K562 (cell line): ENCODE measurements around the gene TRIM43B. TPM values are rescaled to one million over a fixed set of nuclear protein-coding genes. Genes with fewer than 3 reads are reported as not detected.

Source experiments
- ATAC-seq: fragments of 200-7000 bp; cut with Tn5 transposase; 3 replicates; pipeline ENCODE4 v1.9.1; 2020; ENCODE audit warnings: moderate library complexity
- BruUV-seq: library from RNA; stranded (reverse); fragments of 400-500 nt; replicated peaks from 2 replicates; lab custom pipeline; 2021; lab: Mats Ljungman, UMichigan
- CTCF ChIA-PET: fragments of 300-600 bp; formaldehyde crosslinking; extraction: SDS; loops from one replicate; lab custom pipeline; 2021; ENCODE audit warnings: low intra/inter-chr PET ratio; lab: Yijun Ruan, JAX
- POLR2A ChIA-PET: fragments of 300-600, 350-650 bp; sonication (Branson Sonifier 250); formaldehyde crosslinking; extraction: SDS; loops from one replicate; lab custom pipeline; 2021; ENCODE audit warnings: antibody characterized with exemption, inconsistent platforms; lab: Yijun Ruan, JAX
- DNase-seq, 4 experiments: peaks; one replicate each; pipeline versions ENCODE4 v3.0.0 to v3.0.0-alpha.2; 2011 to 2018; ENCODE audit warnings: low spot score in 3 of 4, mixed read lengths in 3 of 4; ENCODE audit errors: extremely low read depth in 1 of 4
- FAIRE-seq: peaks from 2 replicates; lab custom pipeline; 2011; peaks lifted over from hg19 to GRCh38; lab: Jason Lieb, UNC
- H2AFZ ChIP-seq: 2 replicates; pipeline ENCODE4 v1.6.0; 2011; ENCODE audit warnings: low read depth, low read length, control low read depth, inconsistent platforms
- H3K27ac ChIP-seq: fragments of 200-600 bp; 3 replicates; pipeline ENCODE4 v1.8.0; 2011; ENCODE audit warnings: low read depth, mild to moderate bottlenecking, control low read depth, inconsistent platforms, low read length, moderate library complexity, mixed read lengths; ENCODE audit errors: extremely low read depth
- H3K27me3 ChIP-seq, 2 experiments: fragments of 300-600 bp in 1 of 2; 2 replicates in 1 of 2; 3 replicates in 1 of 2; pipeline versions ENCODE4 v1.6.0 to v1.8.0; 2011; ENCODE audit warnings: inconsistent platforms in 2 of 2, low read length in 2 of 2, mild to moderate bottlenecking in 1 of 2, mixed read lengths in 1 of 2, moderate library complexity in 1 of 2; ENCODE audit not compliant: control insufficient read depth in 2 of 2, insufficient read depth in 2 of 2
- H3K36me3 ChIP-seq: fragments of 300-600 bp; 3 replicates; pipeline ENCODE4 v1.8.0; 2011; ENCODE audit warnings: mild to moderate bottlenecking, low read length, inconsistent platforms; ENCODE audit not compliant: control insufficient read depth, insufficient read depth
- H3K4me1 ChIP-seq, 2 experiments: fragments of 200-600 bp in 1 of 2; replicated peaks in 1 of 2; 2 replicates in 1 of 2; 3 replicates in 1 of 2; pipeline versions ENCODE4 v1.5.1 to v1.8.0; 2011; ENCODE audit warnings: inconsistent platforms in 2 of 2, low read length in 2 of 2, mild to moderate bottlenecking in 1 of 2, mixed read lengths in 1 of 2, moderate library complexity in 1 of 2; ENCODE audit not compliant: control insufficient read depth in 2 of 2, insufficient read depth in 2 of 2
- H3K4me2 ChIP-seq: 2 replicates; pipeline ENCODE4 v1.6.1; 2011; ENCODE audit warnings: low read length, control low read depth, inconsistent platforms, mixed read lengths; ENCODE audit not compliant: insufficient read depth
- H3K4me3 ChIP-seq: fragments of 200-600 bp; sonication (generic), shearing (Covaris generic); 2 replicates; pipeline ENCODE4 v1.5.1; 2016; ENCODE audit warnings: control low read depth, inconsistent platforms
- H3K79me2 ChIP-seq: fragments of 200-600 bp; 3 replicates; pipeline ENCODE4 v1.8.0; 2011; ENCODE audit warnings: low read length, inconsistent platforms; ENCODE audit not compliant: control insufficient read depth, insufficient read depth
- H3K9ac ChIP-seq, 2 experiments: 2 replicates each; pipeline versions ENCODE4 v1.6.0 to v1.6.1; 2011; ENCODE audit warnings: low read depth in 2 of 2, low read length in 2 of 2, control low read depth in 1 of 2, inconsistent platforms in 1 of 2, mild to moderate bottlenecking in 1 of 2, mixed read lengths in 1 of 2; ENCODE audit not compliant: insufficient read depth in 1 of 2
- H3K9me1 ChIP-seq: one replicate; pipeline ENCODE4 v1.6.0; 2011; ENCODE audit warnings: inconsistent platforms, mild to moderate bottlenecking, low read length, moderate library complexity; ENCODE audit not compliant: control insufficient read depth, insufficient read depth
- H3K9me3 ChIP-seq: replicated peaks from 2 replicates; pipeline ENCODE4 v1.5.1; 2011; ENCODE audit warnings: low read depth, low read length, inconsistent platforms; ENCODE audit not compliant: control insufficient read depth, insufficient read depth
- H4K20me1 ChIP-seq: replicated peaks from 2 replicates; pipeline ENCODE4 v1.6.1; 2011; ENCODE audit warnings: low read length, inconsistent platforms, mixed read lengths; ENCODE audit not compliant: control insufficient read depth, insufficient read depth
- ELF4 ChIP-seq: fragments of 450-650 bp; formaldehyde crosslinking; IDR thresholded peaks from 2 replicates; pipeline ENCODE4 v1.4.0; 2022; ENCODE audit warnings: missing genetic modification characterization
- ZNF143 ChIP-seq: sonication (generic); formaldehyde crosslinking; IDR thresholded peaks from 2 replicates; pipeline ENCODE4 v1.9.0; 2022; ENCODE audit warnings: mild to moderate bottlenecking, missing genetic modification reagents
- WGBS: fragments of 100-300 bp; shearing (Covaris generic); methylation state at CpG from one replicate; pipeline ENCODE4 v1.1.6; 2016; ENCODE audit warnings: low coverage, mixed read lengths; ENCODE audit not compliant: insufficient coverage; ENCODE audit errors: missing lambda C conversion rate; 5-methylcytosine and 5-hydroxymethylcytosine counted together
- in situ Hi-C: fragments of 300-500 bp; cut with MboI; formaldehyde crosslinking; loops from 4 replicates; pipeline ENCODE4 v1.15.0; 2018; ENCODE audit warnings: inconsistent platforms, mixed read lengths
- intact Hi-C: fragments of 100-400 bp; cut with micrococcal nuclease; formaldehyde crosslinking; loops from 2 replicates; pipeline ENCODE4 v1.14.2; 2022
- polyA plus RNA-seq, 8 experiments: library from polyadenylated mRNA; depleted of rRNA in 4 of 8; stranded (reverse) in 5 of 8; unstranded in 3 of 8; fragments of >200 nt; fragmentation: Nextera tagmentation in 2 of 8; fragmentation: Illumina TruSeq in 1 of 8; extraction: Ambion mirVana in 2 of 8; extraction: Trizol in 1 of 8; gene quantifications; 2 replicates each; pipeline versions ENCODE4 v1.2.1 to v1.2.3, GENCODE V29; 2011 to 2014; ENCODE audit warnings: inconsistent platforms in 1 of 8, missing spikeins in 1 of 8
- total RNA-seq, 7 experiments: library from RNA; depleted of rRNA in 6 of 7; stranded (reverse); fragments of >200 nt in 6 of 7; fragmentation: Illumina TruSeq in 2 of 7; extraction: Trizol in 2 of 7; gene quantifications; 2 replicates each; pipeline versions ENCODE4 v1.2.1 to v1.2.3, GENCODE V29; 2011 to 2021; ENCODE audit warnings: low replicate concordance in 1 of 7
- TF ChIP-seq, protein P1 (sequence below): fragments of 450-650 bp; IDR thresholded peaks from 2 replicates; pipeline ENCODE4 v1.6.1; 2017; ENCODE audit warnings: antibody characterized with exemption
- TF ChIP-seq, protein P2 (sequence below): sonication (generic); formaldehyde crosslinking; IDR thresholded peaks from 2 replicates; pipeline ENCODE4 v1.5.0; 2020; ENCODE audit warnings: missing genetic modification reagents

TRIM43B gene
- total and polyA plus RNA-seq, 9 of the 15 experiments (the other 6 are each of a cell fraction or from before 2014, with no cell fraction given), result not detected

DNA sequence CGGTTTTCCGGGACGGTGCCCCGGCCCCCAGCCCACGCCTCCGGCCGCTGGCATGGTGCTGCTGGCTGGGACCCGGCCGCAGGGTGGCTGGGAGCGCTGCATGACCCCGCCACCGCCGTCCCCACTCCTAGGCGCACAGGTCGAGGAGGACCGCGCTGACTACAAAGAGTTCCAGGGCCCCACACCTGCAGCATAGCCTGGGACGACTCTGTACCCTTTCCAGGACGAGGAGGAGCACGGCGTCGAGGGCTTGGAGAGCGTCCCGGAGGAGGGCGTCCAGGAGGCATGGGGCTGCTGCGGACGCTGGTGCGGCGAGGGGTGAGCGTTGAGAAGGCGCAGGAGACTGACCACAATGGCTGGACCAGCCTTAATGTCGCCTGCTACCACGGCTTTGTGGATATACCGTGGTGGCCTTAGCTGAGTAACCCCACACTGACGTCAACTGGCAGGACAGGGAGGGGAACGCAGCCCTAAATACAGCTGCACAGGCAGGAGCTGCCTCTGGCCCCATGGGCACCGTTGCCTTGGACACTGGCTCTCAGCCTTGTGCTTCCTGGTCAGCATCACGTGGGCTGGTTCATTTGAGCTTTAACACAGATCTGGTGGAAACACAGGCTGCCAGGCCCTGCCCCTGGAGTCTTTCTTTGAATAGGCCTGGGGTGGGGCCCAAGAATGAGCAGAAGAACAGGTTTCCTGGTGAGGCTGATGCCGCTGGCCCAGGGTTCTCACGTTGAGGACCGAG lies 40.9 kb upstream of the TRIM43B start:
- Histone ChIP-seq H3K79me2 (no peaks in the 10 kb centered on the region), H2AFZ (no peak overlapping the region), H3K27ac (no peak overlapping the region), H3K9ac (no peak overlapping the region), H3K9me3 (no peaks in the 10 kb centered on the region), H3K9me1 (no peaks in the 10 kb centered on the region), H3K4me2 (no peak overlapping the region), H3K4me1 (peaks cover 0 to 20% of the 10 kb centered on the region in 2 experiments; a peak in 2 of 5 replicates), H3K4me3 (no peak overlapping the region), H3K36me3 (no peaks in the 10 kb centered on the region), H4K20me1 (no peaks in the 10 kb centered on the region), H3K27me3 (peaks cover 14 to 39% of the 10 kb centered on the region in 2 experiments)
- intact Hi-C loops (no loop called here), in situ Hi-C loops (no loop called here)
- no TSS peak for BruUV-seq
- WGBS, result 19% methylated on average over 33 of the region's 41 CpGs
- ATAC-seq, result no peak
- POLR2A ChIA-PET, result interaction anchor here (0.7 kb wide), 1 partner anchor 11 kb away, joined by 3 read pairs; no protein-coding TSS in a partner anchor
- CTCF ChIA-PET, result no interaction called here
- TF ChIP-seq, protein P1, sequence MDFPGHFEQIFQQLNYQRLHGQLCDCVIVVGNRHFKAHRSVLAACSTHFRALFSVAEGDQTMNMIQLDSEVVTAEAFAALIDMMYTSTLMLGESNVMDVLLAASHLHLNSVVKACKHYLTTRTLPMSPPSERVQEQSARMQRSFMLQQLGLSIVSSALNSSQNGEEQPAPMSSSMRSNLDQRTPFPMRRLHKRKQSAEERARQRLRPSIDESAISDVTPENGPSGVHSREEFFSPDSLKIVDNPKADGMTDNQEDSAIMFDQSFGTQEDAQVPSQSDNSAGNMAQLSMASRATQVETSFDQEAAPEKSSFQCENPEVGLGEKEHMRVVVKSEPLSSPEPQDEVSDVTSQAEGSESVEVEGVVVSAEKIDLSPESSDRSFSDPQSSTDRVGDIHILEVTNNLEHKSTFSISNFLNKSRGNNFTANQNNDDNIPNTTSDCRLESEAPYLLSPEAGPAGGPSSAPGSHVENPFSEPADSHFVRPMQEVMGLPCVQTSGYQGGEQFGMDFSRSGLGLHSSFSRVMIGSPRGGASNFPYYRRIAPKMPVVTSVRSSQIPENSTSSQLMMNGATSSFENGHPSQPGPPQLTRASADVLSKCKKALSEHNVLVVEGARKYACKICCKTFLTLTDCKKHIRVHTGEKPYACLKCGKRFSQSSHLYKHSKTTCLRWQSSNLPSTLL, result no peak
- TF ChIP-seq ELF4 (CRISPR knock-in tag) (no peak), ZNF143 (CRISPR knock-in tag) (no peak)
- TF ChIP-seq, protein P2, sequence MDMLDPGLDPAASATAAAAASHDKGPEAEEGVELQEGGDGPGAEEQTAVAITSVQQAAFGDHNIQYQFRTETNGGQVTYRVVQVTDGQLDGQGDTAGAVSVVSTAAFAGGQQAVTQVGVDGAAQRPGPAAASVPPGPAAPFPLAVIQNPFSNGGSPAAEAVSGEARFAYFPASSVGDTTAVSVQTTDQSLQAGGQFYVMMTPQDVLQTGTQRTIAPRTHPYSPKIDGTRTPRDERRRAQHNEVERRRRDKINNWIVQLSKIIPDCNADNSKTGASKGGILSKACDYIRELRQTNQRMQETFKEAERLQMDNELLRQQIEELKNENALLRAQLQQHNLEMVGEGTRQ, result peak; percentile 19; the same call in 1 of the 2 replicates
- no peak for FAIRE-seq
- DNase-seq, result no peak
